ENCODE measurements around the gene BLID. TPM values are rescaled to one million over a fixed set of nuclear protein-coding genes. Genes with fewer than 3 reads are reported as not detected.

BLID gene
- total RNA-seq, 1 experiment from 2014 or later = 6.0 TPM

DNA sequence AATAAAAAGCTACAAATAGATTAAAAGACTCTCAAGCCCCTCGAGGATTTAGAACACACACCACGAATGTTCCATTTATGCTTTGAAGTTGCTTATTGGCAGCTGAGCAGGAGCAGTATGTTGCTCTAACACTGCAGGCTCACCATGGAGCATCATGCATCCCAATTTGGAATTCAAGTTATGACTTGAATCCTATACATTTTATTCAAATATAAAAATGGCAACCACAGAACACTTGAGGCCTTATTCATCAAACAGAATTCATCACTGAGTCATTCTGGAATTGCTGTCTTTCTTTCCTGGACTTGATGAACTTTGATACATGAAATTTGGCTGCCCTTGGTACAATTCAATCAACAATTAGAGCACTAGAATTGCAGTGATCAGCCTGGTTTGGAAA, 24.5 kb upstream of the BLID start:
- peak; percentile 82 for DNase-seq (ENCODE audit: low read depth)

- DNase-seq (ENCODE audit: low read depth) = no peak
These were observed 23.5 kb upstream of the BLID start for GRCh38 chr11:122139595-122139866.

DNA sequence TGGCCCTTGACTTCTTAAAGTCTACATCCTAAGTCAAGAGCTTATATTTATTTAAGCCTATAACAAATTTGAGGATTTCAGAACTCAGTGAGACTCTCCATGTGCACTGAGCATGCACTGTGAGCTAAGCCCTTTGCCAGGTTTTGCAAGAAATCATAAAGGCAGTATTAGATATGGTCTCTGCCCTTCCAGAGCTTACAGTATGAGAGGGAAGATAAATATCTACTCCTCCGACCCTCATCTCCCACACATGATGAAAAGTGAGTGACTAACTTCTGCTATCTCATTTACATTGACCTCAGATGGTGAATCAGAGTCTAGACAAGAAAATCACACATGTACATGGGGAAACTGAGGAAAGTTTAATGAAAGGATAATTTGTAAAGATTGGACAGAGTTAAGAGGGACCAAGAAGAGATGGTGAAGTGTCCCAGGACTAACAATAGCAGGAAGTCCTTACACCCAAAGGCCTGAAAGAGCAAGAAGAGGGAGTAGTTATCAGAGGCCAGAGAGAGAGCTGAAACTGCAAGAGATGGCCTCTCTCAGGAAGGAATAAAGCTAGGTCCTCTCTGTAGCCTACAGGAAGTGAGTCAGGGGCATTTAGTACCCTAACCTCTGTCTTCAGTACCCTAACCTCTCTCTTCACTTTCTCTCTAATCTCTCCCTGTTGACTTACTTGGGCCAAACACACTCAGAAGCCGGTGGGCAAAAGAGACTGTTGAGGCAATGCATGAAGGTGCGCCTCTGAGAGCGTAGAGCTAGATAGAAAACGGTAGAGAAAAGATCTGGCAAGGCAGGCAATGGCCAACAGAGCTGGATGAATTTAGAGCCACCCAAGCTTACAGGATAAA, 23.0 kb upstream of the BLID start:
- peak; percentile 70 for DNase-seq (ENCODE audit: low read depth)

DNA sequence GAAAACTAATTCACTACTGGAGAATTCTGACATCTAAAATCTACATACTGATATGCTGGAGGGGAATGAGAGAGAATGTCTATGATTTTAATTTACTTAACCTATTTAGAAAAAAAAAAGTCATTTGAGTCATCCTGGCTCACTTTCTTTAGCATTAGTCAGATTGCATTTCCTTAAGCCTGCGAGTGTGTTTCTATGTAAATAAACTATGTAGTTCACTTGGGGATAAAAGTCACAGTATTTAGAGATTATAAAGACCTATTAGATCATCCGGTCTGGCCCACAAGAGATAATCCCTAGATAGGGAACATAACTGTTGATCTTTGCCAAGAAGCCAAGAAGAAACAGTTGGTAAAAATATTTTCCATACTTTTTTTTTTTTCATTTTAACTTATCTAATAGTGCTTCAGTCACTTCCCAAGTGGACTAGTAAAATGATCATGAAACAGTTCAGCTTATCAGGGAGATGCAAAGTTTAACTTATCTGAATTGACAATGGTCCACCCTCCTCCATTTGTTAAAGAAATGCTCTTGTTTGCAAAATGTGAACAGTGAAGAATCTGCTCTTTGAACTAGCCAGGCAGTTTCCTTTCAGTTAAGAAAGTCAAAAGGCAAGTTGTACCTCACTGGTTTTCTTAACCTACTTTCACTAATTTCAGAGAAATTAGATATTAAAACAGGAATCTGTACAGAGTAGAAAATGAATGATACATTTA, 21.2 kb upstream of the BLID start:
- peak; percentile 75 for DNase-seq (ENCODE audit: low read depth)

DNA sequence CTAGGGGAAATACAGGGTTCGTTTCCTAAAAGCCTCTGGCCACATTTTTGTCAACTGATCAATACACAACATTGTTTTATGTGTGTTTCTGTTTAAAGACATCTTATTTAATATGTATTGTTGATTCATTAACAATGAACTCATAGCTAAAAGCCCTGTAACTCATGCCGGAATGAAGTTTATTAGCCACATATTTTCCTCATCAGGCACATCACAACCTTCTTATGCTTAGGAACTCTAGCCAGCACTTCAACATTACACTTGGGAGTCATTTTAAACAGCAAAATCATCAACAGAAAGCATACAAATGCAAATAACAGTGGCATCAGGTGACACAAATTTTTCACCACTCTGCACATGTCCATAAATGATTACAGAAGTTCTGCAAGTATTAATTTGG, 15.1 kb upstream of the BLID start:
- no peak for DNase-seq (ENCODE audit: low read depth)

DNA sequence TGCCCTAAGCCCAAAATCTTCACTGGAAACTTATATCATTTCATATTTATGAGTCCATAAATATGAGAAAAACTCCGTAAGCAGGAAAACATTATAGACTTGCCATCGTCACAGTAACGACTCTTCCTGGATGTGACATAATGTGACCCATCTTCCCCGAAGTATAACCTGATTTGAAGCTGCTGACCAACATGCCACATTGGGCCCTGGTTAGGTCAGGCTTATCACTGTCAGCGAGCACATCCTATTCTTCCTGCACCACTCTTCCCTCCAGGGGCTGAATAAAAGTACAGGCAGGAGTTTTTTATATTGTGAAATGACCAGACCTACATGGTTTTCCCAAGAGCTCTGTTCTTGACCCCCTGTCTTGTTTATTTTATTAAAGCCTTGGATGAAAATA, 12.1 kb upstream of the BLID start:
- DNase-seq (ENCODE audit: low read depth) = no peak

- no peak for DNase-seq (ENCODE audit: low read depth)
These were observed 11.0 kb upstream of the BLID start for GRCh38 chr11:122127020-122127419.

DNA sequence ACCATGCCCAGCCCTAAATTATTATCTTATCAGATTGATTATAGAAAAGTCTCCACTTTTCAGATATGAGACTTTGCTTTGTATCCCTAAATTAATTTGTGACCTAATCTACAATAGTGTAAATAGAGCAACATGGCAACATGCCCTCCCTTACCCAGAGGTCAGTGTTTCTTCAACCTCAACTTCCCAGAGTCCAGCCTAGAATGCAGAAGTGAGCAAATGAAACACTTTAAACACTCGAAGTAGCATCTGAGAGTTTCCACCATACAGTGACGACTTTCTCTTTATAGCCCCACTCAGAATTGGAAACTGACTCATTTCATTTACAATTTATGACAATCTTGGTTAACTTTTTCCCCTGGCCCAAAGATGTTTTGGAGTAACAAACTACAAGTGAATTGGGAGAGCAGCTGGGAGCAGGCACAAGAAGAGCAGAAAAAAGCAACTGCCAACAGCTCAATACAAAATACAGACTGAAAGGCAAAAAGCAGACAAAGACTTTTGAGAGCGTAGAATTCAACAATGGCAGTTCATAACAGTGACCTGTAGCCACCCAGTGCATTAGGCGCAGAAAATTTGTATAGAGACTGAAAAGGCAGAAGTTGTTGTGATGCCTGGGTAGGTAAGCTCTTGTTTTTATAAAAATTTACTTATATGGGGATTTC, 10.1 kb upstream of the BLID start:
- DNase-seq (ENCODE audit: low read depth) = no peak

GRCh38 chr11:122123263-122123929, 7.4 kb upstream of the BLID start:
- no peak for DNase-seq (ENCODE audit: low read depth)

GRCh38 chr11:122122179-122122578, 6.2 kb upstream of the BLID start:
- DNase-seq (ENCODE audit: low read depth) = no peak

DNA sequence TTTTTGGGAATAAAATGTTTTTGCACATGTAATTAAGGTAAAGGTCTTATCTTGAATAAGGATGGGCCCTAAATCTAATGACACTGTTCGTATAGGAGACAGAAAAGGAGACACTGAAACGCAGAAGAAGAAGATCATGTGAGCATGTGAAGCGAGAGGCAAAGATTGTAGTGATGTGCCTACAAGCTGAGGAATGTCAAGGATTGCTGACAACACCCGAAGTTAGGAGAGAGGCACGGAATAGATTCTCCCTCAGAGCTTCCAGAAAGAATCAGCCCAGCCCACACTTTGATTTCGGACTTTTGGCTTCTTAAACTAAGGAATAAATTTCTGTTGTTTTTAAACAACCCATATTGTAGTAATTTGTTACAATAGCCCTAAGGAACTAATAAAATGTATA, 4.1 kb upstream of the BLID start:
- no peak for DNase-seq (ENCODE audit: low read depth)

- DNase-seq (ENCODE audit: low read depth) = no peak
These were observed 576 bp upstream of the BLID start for GRCh38 chr11:122116591-122116990.

GRCh38 chr11:122114976-122115375, 1.0 kb downstream of the BLID start:
- no peak for DNase-seq (ENCODE audit: low read depth)

DNA sequence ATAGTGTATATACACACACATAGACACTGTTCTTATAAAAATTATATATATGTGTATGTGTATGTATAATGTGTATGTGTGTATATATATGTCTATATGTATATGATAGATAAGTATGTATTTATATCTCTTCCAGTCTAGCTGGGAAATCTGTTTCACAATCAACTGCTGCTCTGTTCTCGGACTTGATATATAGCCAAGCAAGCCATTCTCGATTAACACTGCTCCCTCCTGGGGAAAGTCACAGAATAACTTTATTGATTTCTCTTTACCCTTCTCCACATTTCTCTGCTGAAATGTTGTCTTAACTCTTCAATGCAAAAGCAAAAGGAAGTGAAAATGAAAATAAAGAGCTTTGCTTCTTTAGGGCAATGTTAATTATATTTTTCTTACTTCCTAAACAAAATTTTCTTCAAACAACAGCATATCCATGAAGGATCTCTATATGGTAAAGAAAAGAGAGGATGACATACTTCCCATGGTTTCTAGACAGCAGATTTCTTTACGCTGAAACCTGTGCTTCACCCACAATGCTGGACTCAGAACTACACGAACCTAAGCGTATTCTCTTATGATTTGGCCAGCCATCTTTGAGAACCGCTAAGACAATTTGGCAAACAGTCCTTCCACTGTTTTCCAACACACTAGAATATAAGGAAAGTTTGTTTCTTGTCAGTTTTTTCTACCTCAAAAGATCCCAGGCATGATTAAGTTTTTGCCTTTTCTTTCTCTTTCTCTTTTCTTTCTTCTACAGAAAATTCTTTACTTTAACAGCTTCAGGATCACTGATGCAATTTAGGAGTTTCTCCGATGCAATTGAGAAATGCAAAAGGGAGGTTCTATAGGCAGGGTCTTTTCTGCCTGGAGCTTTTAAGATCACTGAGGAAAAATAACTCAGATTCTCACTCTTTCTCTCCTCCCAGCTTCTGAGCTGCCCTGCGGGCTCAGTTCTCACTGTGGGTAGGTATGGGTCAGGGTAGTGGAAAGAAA, 1.9 kb downstream of the BLID start:
- no peak for DNase-seq (ENCODE audit: low read depth)

DNA sequence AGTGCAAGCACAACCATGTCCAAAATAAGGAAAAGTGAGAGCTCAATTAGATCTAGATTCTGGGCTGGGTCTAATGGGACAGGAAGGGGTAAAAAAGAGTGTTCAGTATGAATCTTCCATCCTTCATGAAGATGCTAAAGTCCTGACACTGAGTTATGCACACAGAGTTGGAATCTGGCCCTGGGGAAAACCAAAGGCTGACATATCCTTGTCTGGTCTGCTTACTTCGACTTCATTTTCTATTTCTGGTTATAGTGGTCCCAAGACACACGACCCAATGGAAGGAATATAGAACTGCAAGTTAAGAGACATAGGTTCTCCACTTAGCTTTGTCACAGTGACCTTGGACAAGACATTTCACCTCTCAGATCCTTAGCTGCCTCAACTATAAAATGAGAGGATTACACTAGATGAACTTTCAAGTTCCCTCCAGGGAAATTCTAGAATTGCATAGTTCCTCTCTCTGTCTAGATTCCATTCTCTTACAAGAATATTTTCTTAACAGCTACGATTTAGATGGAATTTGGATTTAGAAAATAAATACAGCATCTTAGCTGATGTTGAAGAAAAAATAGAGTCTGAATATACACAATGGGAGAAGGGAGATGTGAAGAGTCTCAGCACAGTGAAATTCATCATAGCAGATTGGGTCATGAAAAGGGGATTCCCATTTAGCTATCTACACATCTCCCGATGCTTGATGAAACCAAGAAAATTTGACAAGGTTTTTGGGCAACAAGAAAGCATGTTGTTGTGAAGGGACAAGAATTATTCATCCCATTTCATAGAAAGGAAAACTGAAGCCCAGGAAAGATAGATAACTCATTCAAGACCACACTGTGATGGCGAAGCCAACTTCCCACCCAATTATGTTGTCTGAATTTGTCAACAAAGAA, 3.3 kb downstream of the BLID start:
- DNase-seq (ENCODE audit: low read depth) = no peak

DNA sequence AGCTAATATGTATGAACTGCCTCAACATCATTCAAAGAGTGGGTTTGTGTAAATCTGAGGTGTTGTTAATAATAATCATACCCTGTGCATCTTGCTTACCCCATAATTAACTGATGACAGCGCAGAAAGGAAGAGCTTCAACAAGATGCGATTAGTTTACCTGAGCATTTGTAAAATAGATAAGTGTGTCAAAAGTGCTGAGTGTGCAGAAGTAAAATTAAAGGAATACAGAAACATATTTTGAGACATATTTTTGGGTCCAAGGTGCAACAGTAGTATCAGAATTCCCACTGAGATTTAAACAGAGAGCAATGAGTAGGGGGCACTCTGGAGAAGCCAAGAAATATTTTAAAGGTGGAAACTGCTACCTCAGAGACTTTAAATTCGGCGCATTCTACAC, 6.1 kb downstream of the BLID start:
- DNase-seq (ENCODE audit: low read depth) = no peak

DNA sequence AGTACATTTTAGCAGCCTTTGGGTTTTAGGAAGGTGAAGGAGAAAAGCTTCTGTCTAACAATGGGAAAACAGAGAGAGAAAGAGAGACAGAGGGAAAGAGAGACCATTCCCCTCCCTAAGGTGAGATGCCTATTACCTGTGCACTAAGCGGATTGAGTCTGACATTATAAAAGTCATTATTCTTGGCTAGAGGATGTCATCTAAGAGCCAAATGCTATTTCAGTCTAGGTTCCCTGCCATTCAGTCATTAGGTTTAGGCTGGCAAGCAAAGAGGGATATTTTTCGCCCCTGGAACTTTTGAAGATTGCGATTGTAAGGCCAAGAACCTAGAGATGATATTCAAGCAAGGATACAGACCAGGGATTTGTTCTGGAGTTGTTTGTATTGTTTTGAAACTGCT, 7.2 kb downstream of the BLID start:
- DNase-seq (ENCODE audit: low read depth) = no peak

- DNase-seq (ENCODE audit: low read depth) = peak; percentile 58
These were observed 7.7 kb downstream of the BLID start for GRCh38 chr11:122108192-122108799.

GRCh38 chr11:122107566-122107965, 8.4 kb downstream of the BLID start:
- DNase-seq (ENCODE audit: low read depth) = no peak

All from HT1080 (cell line).